H9 (cell line): ENCODE data around the gene ARHGEF10L. TPM values are rescaled to one million over a fixed set of nuclear protein-coding genes. Genes with fewer than 3 reads are reported as not detected.

Experiments
- DNase-seq: peaks from one replicate; pipeline ENCODE4 v3.0.0-alpha.2; 2017
- H2AFZ ChIP-seq: one replicate; pipeline ENCODE4 v1.6.1; 2013; ENCODE audit warnings: mild to moderate bottlenecking, low read length, control low read depth, moderate library complexity
- H2AK5ac ChIP-seq: 2 replicates; pipeline ENCODE4 v1.6.1; 2013; ENCODE audit warnings: low read length, control low read depth, mixed read lengths; ENCODE audit not compliant: insufficient read length
- H2BK120ac ChIP-seq: one replicate; pipeline ENCODE4 v1.6.1; 2013; ENCODE audit warnings: low read depth, mild to moderate bottlenecking, low read length, control low read depth, inconsistent platforms; ENCODE audit not compliant: poor library complexity, severe bottlenecking
- H2BK12ac ChIP-seq: 2 replicates; pipeline ENCODE4 v1.6.1; 2013; ENCODE audit warnings: low read length, control low read depth, mixed read lengths, low read depth; ENCODE audit not compliant: insufficient read length
- H2BK15ac ChIP-seq: 2 replicates; pipeline ENCODE4 v1.6.1; 2013; ENCODE audit warnings: low read depth, low read length, control low read depth
- H2BK20ac ChIP-seq: one replicate; pipeline ENCODE4 v1.6.1; 2013; ENCODE audit warnings: low read depth, mild to moderate bottlenecking, low read length, control low read depth, inconsistent platforms; ENCODE audit not compliant: poor library complexity, severe bottlenecking
- H2BK5ac ChIP-seq: 2 replicates; pipeline ENCODE4 v1.6.1; 2013; ENCODE audit warnings: low read length, control low read depth, mixed read lengths; ENCODE audit not compliant: insufficient read length
- H3K14ac ChIP-seq: 2 replicates; pipeline ENCODE4 v1.6.1; 2013; ENCODE audit warnings: low read length, control low read depth; ENCODE audit not compliant: insufficient read depth
- H3K18ac ChIP-seq: 2 replicates; pipeline ENCODE4 v1.6.1; 2013; ENCODE audit warnings: low read depth, mild to moderate bottlenecking, mixed read lengths, low read length, control low read depth; ENCODE audit not compliant: insufficient read length
- H3K23ac ChIP-seq: 2 replicates; pipeline ENCODE4 v1.6.1; 2013; ENCODE audit warnings: low read length, control low read depth, mixed read lengths, low read depth; ENCODE audit not compliant: insufficient read length
- H3K23me2 ChIP-seq: 2 replicates; pipeline ENCODE4 v1.6.1; 2013; ENCODE audit warnings: low read depth, mild to moderate bottlenecking, mixed read lengths, low read length, control low read depth; ENCODE audit not compliant: insufficient read length, poor library complexity, severe bottlenecking
- H3K27ac ChIP-seq: 2 replicates; pipeline ENCODE4 v1.5.1; 2013; ENCODE audit warnings: low read length, control low read depth, mixed read lengths, low read depth; ENCODE audit not compliant: insufficient read length
- H3K27me3 ChIP-seq: 2 replicates; pipeline ENCODE4 v1.6.1; 2013; ENCODE audit warnings: low read length, control low read depth, inconsistent platforms; ENCODE audit not compliant: insufficient read depth
- H3K4ac ChIP-seq: 2 replicates; pipeline ENCODE4 v1.6.1; 2013; ENCODE audit warnings: low read depth, mild to moderate bottlenecking, control low read depth, inconsistent platforms, low read length, moderate library complexity
- H3K4me1 ChIP-seq: 2 replicates; pipeline ENCODE4 v1.6.1; 2013; ENCODE audit warnings: low read length, control low read depth, inconsistent platforms; ENCODE audit not compliant: insufficient read depth
- H3K4me2 ChIP-seq: 2 replicates; pipeline ENCODE4 v1.6.1; 2013; ENCODE audit warnings: low read length, control low read depth, mixed read lengths; ENCODE audit not compliant: insufficient read length, insufficient read depth
- H3K56ac ChIP-seq: 2 replicates; pipeline ENCODE4 v1.6.1; 2013; ENCODE audit warnings: low read depth, mild to moderate bottlenecking, mixed read lengths, low read length, control low read depth; ENCODE audit not compliant: insufficient read length
- H3K79me1 ChIP-seq: 2 replicates; pipeline ENCODE4 v1.6.1; 2013; ENCODE audit warnings: low read depth, mild to moderate bottlenecking, moderate library complexity, low read length, control low read depth, inconsistent platforms; ENCODE audit not compliant: insufficient read depth, poor library complexity, severe bottlenecking
- H3K79me2 ChIP-seq: 2 replicates; pipeline ENCODE4 v1.6.1; 2013; ENCODE audit warnings: low read length, control low read depth, inconsistent platforms; ENCODE audit not compliant: insufficient read depth
- H3K9ac ChIP-seq: 2 replicates; pipeline ENCODE4 v1.6.1; 2013; ENCODE audit warnings: low read length, control low read depth, mixed read lengths; ENCODE audit not compliant: insufficient read length; ENCODE audit errors: extremely low read depth
- H3K9me3 ChIP-seq: one replicate; pipeline ENCODE4 v1.6.1; 2013; ENCODE audit warnings: low read depth, low read length, inconsistent platforms; ENCODE audit not compliant: control insufficient read depth
- H3T11ph ChIP-seq: one replicate; pipeline ENCODE4 v1.6.1; 2013; ENCODE audit warnings: mild to moderate bottlenecking, low read length, control low read depth, inconsistent platforms
- H4K20me1 ChIP-seq: one replicate; pipeline ENCODE4 v1.6.1; 2013; ENCODE audit not compliant: control insufficient read depth, insufficient read length, insufficient read depth
- H4K5ac ChIP-seq: 2 replicates; pipeline ENCODE4 v1.6.1; 2013; ENCODE audit warnings: low read depth, mild to moderate bottlenecking, mixed read lengths, low read length, control low read depth; ENCODE audit not compliant: insufficient read length
- H4K8ac ChIP-seq: replicated peaks from 2 replicates; pipeline ENCODE4 v1.6.1; 2013; ENCODE audit warnings: low read length, control low read depth, mixed read lengths, low read depth; ENCODE audit not compliant: insufficient read length
- H4K91ac ChIP-seq: 2 replicates; pipeline ENCODE4 v1.6.1; 2013; ENCODE audit warnings: low read depth, mild to moderate bottlenecking, moderate library complexity, mixed read lengths, low read length, control low read depth; ENCODE audit not compliant: insufficient read length
- H3K27ac Mint-ChIP-seq, 3 experiments: 2 replicates in 2 of 3; 3 replicates in 1 of 3; pipeline ENCODE4 v1.8.0; 2020 to 2021; ENCODE audit warnings: mixed read lengths in 3 of 3, mild to moderate bottlenecking in 1 of 3, moderate library complexity in 1 of 3
- H3K27me3 Mint-ChIP-seq: 2 replicates; pipeline ENCODE4 v1.8.0; 2021; ENCODE audit warnings: low read depth, mild to moderate bottlenecking, moderate library complexity, mixed read lengths
- H3K36me3 Mint-ChIP-seq, 3 experiments: 2 replicates in 2 of 3; 3 replicates in 1 of 3; pipeline ENCODE4 v1.8.0; 2020 to 2021; ENCODE audit warnings: low read depth in 3 of 3, mixed read lengths in 3 of 3; ENCODE audit not compliant: insufficient read depth in 1 of 3
- H3K4me1 Mint-ChIP-seq, 2 experiments: 2 replicates each; pipeline ENCODE4 v1.8.0; 2020; ENCODE audit warnings: mixed read lengths in 2 of 2
- H3K4me3 Mint-ChIP-seq, 2 experiments: 2 replicates in 1 of 2; 3 replicates in 1 of 2; pipeline ENCODE4 v1.8.0; 2020 to 2021; ENCODE audit warnings: mild to moderate bottlenecking in 2 of 2, mixed read lengths in 2 of 2, moderate library complexity in 1 of 2
- H3K9me3 Mint-ChIP-seq, 2 experiments: 2 replicates in 1 of 2; 3 replicates in 1 of 2; pipeline ENCODE4 v1.8.0; 2020; ENCODE audit warnings: mild to moderate bottlenecking in 2 of 2, mixed read lengths in 2 of 2, moderate library complexity in 1 of 2
- WGBS: extraction: QIAGEN DNeasy Blood & Tissue Kit; methylation state at CpG from one replicate; pipeline ENCODE4 v1.1.7; 2013; ENCODE audit warnings: missing lambda C conversion rate, low lambda C conversion rate, mixed read lengths; ENCODE audit not compliant: insufficient read length; ENCODE audit errors: extremely low coverage; 5-methylcytosine and 5-hydroxymethylcytosine counted together
- total RNA-seq: library from RNA; stranded (reverse); gene quantifications from 2 replicates; pipeline ENCODE4 v1.2.1, GENCODE V29; 2021
- TF ChIP-seq, protein P1 (sequence below): fragments of 200-600 bp; sonication (generic); conservative IDR thresholded peaks from 3 replicates; pipeline ENCODE4 v1.8.0; 2021; ENCODE audit warnings: antibody characterized with exemption, mild to moderate bottlenecking

ARHGEF10L gene
- total RNA-seq, 1 experiment from 2014 or later: 20.2 TPM

DNA sequence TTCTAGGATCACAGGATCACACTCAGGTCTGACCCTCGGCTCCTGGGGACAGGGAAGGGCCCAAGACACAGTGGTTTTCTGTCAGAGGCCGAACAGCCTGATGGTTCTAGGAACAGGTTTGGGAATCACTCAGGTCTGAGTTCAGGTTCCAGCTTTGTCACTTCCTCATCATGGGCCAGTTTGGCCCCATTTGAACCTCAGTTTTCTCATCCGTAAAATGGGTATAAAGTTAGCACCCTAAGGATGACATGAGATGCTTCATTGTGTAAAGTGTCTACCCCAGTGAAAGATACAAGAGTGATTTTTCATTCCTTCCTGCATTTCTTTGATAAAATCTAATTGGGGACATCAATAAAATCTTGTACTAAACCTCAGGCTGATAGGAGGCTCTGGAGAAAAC is 204.4 kb downstream of the ARHGEF10L start:
- no peak overlapping the region for H2BK120ac ChIP-seq
- Mint-ChIP-seq H3K4me3 (no peak overlapping the region), H3K9me3 (no peaks in the 10 kb centered on the region), H3K4me1 (peaks cover 6 to 23% of the 10 kb centered on the region in 2 experiments), H3K27ac (no peak overlapping the region), H3K36me3 (no peaks in the 10 kb centered on the region), H3K27me3 (peaks cover 3% of the 10 kb centered on the region)
- H3K56ac ChIP-seq: no peak overlapping the region
- H2BK15ac ChIP-seq: no peak overlapping the region
- no peaks in the 10 kb centered on the region for H3K4me1 ChIP-seq
- no peak overlapping the region for H4K8ac ChIP-seq
- H3K23me2 ChIP-seq: no peaks in the 10 kb centered on the region
- H3K4ac ChIP-seq: no peak overlapping the region
- no peak overlapping the region for H2BK5ac ChIP-seq
- H4K5ac ChIP-seq: no peak overlapping the region
- H2BK12ac ChIP-seq: no peak overlapping the region
- H3K79me1 ChIP-seq: no peaks in the 10 kb centered on the region
- no peak overlapping the region for H2AFZ ChIP-seq
- WGBS: no CpG with 5 or more reads among the region's 3 CpGs
- no peak for DNase-seq
- no peak overlapping the region for H4K91ac ChIP-seq
- no peak overlapping the region for H3T11ph ChIP-seq
- no peaks in the 10 kb centered on the region for H3K9me3 ChIP-seq
- H4K20me1 ChIP-seq: no peaks in the 10 kb centered on the region
- no peak overlapping the region for H2AK5ac ChIP-seq
- no peak overlapping the region for H3K14ac ChIP-seq
- H3K4me2 ChIP-seq: no peak overlapping the region
- TF ChIP-seq, protein P1, sequence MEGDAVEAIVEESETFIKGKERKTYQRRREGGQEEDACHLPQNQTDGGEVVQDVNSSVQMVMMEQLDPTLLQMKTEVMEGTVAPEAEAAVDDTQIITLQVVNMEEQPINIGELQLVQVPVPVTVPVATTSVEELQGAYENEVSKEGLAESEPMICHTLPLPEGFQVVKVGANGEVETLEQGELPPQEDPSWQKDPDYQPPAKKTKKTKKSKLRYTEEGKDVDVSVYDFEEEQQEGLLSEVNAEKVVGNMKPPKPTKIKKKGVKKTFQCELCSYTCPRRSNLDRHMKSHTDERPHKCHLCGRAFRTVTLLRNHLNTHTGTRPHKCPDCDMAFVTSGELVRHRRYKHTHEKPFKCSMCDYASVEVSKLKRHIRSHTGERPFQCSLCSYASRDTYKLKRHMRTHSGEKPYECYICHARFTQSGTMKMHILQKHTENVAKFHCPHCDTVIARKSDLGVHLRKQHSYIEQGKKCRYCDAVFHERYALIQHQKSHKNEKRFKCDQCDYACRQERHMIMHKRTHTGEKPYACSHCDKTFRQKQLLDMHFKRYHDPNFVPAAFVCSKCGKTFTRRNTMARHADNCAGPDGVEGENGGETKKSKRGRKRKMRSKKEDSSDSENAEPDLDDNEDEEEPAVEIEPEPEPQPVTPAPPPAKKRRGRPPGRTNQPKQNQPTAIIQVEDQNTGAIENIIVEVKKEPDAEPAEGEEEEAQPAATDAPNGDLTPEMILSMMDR: no peak
- no peaks in the 10 kb centered on the region for H3K27me3 ChIP-seq
- H3K27ac ChIP-seq: no peak overlapping the region
- H3K79me2 ChIP-seq: no peaks in the 10 kb centered on the region
- no peak overlapping the region for H2BK20ac ChIP-seq
- H3K9ac ChIP-seq: no peak overlapping the region
- no peak overlapping the region for H3K23ac ChIP-seq
- no peak overlapping the region for H3K18ac ChIP-seq
